ENCODE results near the gene ACAD11. TPM values are rescaled to one million over a fixed set of nuclear protein-coding genes. Genes with fewer than 3 reads are reported as not detected.

Gene ACAD11, protein sequence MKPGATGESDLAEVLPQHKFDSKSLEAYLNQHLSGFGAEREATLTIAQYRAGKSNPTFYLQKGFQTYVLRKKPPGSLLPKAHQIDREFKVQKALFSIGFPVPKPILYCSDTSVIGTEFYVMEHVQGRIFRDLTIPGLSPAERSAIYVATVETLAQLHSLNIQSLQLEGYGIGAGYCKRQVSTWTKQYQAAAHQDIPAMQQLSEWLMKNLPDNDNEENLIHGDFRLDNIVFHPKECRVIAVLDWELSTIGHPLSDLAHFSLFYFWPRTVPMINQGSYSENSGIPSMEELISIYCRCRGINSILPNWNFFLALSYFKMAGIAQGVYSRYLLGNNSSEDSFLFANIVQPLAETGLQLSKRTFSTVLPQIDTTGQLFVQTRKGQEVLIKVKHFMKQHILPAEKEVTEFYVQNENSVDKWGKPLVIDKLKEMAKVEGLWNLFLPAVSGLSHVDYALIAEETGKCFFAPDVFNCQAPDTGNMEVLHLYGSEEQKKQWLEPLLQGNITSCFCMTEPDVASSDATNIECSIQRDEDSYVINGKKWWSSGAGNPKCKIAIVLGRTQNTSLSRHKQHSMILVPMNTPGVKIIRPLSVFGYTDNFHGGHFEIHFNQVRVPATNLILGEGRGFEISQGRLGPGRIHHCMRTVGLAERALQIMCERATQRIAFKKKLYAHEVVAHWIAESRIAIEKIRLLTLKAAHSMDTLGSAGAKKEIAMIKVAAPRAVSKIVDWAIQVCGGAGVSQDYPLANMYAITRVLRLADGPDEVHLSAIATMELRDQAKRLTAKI
- 26.8 and 31.2 TPM in 2 replicates for total RNA-seq

DNA sequence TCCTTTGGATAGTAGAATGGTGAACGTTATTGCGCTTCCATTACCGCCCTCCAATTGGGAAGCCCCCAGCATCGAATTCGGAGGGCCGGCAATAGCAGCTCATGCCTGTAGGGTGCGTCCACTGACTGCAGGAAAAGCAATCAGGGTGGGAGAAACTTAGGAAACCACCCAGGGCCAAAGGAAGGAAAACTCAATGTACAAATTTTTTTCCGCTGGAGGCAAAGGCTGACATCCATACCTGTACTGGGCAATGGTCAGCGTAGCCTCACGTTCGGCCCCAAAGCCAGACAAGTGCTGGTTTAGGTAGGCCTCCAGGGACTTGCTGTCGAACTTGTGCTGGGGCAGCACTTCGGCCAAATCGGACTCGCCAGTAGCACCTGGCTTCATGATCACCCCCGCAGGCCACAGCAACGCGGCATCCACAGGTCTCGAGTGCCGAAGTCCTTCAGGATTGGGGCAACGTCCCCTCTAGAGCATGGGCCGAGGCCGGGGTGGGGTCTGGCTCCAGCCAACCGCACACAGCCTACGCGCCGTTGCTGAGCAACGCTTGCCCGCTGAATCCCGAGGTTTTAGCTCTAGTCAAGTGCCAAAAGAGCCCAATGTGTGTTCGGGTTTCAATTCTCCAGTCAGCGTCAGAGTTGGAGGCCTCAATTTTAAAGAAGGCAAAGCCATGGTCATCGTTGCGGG lies at the start of gene ACAD11:
ACAD11 (minus strand) TSS at position 445 of the 687 bp plus-strand sequence; CDS start at position 387, 58 bp downstream.

GRCh38 chr3:132660052-132660810 lies 622 bp upstream of the ACAD11 start, which contains the start of gene UBA5:
Gene UBA5 (plus strand): TSS chr3:132660329. CDS start chr3:132660538, 209 bp downstream.

DNA sequence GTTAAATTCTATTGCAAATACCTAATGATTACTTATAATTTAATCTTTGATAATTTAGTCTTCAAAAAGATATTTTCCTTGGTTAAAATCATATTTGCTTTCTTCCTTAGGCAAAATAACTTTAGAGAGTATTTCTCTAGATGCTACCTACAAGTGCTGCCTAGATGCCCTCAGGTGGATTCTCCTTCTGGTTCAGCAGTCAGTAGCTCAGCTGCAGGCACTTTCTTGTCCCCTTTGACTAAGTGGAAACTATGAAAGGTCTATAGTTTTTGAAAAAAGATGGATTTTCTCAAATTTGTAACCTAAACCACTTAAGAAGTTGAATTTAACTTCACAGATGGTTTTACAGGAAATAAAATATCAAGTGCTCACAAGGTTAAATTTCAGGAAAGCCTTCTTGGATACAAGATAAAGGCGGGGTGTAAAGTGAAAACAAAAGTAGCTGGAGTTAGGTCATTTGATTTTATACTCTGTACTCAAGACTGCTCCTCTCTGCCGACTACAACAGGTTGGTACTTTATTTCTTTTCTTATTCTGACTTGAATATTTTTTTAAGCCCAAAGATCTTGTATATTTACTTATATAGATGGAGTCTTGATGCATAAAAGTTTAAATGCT lies 62.7 kb downstream of the ACAD11 start, which contains the start of gene ACKR4:
ACKR4 (plus strand) TSS at position 455 of the 618 bp plus-strand sequence. CDS start 3,128 bp downstream, outside the sequence.

Other genes with a start within 250 kb of the ACAD11 start
- gene DNAJC13, start 242.3 kb downstream of the ACAD11 start, total RNA-seq: 18.5 and 19.0 TPM in 2 replicates
- 0.19 TPM in 1 of 2 replicates, not detected in the other for gene ACKR4, start 62.5 kb downstream of the ACAD11 start, total RNA-seq
- gene UBA5, start 520 bp upstream of the ACAD11 start, total RNA-seq: 20.1 and 29.0 TPM in 2 replicates
- 10.4 and 11.4 TPM in 2 replicates for gene NPHP3, start 62.6 kb upstream of the ACAD11 start, total RNA-seq

Data from hair follicular keratinocyte (primary cell).